GM21515 (cell line): Measurements from ENCODE around the gene WNT9A.

Experiments
- ATAC-seq: cut with Tn5 transposase; IDR thresholded peaks from one replicate; pipeline ENCODE4 v1.9.1; 2021; ENCODE audit not compliant: unreplicated experiment

WNT9A gene

GRCh38 chr1:227898502-227899140 lies 49.1 kb downstream of the WNT9A start:
- no peak for ATAC-seq

DNA sequence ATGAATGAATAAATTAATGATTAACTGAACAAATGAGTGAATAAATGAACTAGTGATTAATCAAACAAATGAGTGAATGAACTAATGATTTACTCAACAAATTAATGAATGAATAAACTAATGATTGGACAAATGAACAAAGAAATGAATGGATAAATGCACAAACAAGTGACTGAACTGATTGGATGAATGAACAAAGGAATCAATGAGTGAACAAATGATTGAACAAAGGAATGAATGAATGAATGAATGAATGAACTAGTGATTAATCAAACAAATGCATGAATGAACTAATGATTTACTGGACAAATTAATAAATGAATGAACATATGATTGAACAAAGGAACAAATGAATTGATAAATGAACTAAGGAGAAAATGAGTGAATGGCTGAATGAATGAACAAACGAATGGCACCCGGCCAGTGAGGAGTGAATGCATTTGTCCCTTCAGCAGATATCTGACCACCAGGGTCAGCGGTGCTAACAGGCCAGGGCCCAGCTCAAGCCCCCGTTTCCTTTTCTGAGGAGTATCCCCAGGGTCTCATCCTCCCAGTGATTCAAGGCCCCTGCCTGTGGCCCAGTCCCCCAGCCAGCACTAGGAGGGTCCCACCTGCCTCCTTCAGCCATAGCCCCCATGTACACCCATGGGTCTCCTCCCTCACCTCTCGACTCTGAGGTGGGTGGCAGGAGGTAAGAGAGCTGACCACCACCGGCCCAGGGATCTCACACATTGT lies 49.9 kb downstream of the WNT9A start:
- no peak for ATAC-seq

DNA sequence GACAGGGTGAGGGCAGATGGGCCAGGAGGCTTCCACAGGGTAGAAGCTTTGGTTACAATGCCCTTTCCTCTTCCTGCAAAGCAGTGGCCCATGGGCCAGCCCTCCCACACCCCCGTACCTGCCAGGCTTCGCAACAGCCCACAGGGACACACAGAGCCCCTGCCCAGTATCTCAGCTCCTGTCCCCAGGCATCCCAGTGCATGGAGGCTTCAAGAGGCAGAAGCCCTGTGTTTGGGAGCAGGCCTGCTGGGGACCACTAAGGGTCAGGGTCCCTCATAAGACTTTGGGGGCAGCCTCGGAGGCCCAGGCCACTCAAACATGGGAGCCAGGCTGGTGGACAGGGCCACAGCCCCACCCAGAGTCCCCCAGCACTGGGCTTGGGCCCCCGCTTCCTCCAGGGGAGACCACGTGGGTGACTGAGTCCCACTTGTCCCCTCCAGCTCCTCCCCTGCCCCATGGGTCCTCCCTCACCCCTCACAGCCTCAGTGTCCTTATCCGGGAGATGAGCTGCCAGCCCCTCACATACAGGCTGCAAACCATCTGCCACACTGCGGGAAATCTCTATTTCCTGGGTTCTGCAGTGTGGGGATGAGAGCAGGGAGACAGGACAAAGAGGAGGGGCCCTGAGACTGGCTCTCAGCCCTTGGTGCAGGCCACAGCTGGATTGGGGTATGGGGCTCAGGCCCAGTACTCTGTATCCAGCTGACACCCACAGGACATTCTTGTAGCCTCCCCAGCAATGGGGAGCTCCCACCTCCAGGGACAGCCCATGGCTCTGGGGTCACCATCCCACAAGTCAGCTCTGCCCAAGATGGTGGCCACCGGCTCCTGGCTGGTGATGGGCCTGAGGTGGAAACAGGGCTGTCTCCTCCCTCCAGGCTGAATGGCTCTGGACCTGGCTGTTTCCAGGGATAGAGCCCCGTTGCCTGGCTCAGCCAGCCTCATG lies 50.7 kb downstream of the WNT9A start:
- no peak for ATAC-seq

DNA sequence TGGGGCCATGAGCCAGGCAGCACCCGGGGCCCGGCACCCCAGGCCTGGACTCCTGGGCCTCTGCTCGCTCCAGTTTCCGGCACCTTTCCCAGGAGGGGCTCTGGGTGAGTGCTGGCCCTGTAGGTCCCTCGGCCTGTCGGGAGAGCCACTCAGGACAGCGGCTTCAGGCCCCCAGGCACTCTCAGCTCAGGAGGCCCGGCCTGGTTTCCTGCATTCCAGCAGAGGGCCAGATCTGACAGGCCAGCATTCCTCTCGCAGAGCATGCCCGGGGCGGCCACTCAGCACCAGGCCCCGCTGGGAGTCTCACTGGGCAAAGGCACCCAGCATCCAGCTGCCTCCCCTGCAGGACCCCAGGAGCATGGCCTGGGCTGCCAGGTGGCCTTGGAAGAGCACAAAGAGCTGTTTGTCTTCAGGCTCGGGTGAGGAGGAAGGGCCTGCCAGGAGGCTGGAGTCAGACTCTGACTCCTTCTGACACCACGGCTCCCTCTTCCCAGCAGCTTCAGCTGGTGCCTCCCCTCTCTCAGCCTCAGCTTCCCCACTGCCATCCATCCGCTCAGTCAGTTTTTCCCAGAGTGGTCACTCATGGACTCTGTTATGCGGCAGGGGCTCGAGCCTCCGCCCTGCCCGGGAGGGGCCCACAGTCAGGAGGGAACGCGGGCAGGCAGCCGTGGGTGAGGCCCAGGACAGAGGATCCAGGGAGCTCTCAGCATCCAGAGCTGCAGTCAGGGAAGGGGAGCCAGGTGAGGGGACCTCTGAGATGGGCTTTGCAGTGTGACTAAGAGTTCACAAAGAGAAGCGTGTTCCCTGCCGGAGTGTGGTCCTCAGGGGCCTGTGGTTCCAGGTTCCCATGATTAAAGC lies 51.7 kb downstream of the WNT9A start:
- ATAC-seq = no peak

DNA sequence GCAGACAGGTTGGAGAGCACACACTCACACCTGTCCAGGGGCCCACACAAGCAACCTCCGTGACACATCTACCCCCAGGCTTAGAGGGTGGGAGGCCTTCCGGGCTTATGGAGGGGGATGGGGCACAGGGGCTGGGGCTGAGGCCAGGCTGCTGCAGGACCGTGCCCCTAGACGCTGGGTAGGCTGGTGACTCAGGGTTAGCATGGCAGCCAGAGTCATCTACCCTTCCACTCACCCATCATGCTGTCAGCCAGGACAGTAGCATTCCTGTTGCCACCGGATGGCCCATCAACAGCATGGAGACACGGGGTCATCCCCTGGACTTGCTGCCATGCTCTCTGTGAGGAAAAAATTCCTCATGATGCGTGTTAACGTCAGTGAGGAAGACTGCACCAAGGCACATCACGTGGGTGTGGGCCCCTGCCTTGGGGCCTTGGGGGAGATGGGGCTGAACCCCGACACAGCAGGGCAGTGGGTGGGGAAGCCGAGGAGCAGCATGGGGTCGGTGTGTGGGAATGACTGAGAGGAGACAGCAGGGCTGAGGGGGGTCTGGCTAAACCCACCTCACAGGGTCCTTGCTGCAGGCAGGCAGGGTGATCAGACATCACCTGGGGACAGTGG lies 52.8 kb downstream of the WNT9A start:
- ATAC-seq = no peak

- no peak for ATAC-seq
Observed at GRCh38 chr1:227893949-227894721, 53.6 kb downstream of the WNT9A start.

GRCh38 chr1:227893300-227893948 lies 54.3 kb downstream of the WNT9A start:
- no peak for ATAC-seq

DNA sequence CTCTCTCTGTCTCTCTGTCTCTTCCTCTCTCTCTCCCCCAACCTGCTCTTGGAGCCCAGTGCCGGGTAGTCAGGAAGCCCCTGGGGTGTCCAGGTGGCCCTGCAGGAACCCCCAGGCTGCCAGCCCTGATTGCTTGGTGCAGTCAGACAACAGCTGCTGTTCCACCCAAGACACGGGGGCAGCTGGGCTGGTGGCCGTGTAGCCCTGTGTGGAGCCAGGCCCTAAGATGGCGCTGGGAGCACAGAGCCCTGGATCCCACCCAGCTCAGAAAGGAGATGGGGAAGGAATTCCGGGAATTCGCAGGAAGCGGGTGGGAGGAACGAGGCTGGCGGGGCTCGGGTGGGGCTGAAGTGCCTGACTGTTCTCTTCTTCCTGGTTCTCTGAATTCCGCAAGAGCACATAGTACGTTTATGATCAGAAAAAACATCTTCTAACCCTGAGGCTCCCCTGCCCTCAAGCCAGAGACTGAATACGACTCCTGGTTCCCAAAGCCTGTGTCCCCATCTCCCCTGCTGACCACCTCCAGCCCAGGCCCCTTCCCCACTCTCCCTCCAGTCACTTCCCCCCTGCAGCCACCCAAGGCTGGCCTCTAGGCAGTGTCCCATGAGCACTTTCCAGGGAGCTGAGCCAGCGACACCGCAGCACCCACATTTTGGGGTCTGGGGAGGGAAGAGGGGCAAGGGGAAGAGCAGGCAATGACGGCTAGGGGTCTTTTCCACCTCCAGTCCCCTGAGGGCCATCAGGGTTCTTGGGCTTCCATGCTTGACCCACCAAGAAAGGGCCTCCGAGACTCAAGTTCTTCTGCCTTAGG lies 55.0 kb downstream of the WNT9A start:
- ATAC-seq = no peak

- no peak for ATAC-seq
Observed at GRCh38 chr1:227891955-227892488, 55.7 kb downstream of the WNT9A start.

DNA sequence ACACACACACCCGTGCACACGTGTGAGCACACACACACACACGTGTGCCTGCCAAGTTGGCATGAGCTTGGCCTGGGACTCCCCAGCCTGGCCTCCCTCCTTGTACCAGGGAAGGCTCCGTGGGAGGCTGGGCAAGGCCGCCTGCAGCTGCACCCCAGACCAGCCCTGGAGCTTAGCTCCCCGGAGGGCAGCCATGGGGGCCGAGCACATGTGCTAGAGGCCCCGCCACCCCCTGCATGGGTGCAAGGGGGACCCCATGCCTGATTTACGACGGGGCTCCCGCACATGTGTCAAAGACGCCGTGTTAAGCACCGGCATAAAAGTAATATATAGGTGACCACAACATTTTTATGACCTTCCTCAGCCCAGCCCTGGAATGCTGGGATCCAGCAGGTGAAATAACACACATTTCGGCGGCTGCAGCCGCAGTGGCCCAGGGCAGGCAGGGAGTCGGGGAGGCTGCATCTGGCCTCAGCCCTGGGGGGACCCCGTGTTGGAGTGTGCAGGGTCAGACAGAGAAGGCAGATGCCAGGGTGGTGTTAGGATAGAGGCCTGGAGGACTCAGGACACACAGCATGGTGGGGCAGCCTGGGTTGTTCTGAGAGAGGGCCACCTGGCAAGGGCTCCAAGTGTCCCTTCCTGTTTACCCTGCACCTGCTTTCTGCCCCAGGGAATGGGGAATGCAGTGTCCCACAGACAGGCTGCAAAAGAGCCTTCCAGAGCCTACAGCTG lies 56.3 kb downstream of the WNT9A start:
- ATAC-seq = no peak

DNA sequence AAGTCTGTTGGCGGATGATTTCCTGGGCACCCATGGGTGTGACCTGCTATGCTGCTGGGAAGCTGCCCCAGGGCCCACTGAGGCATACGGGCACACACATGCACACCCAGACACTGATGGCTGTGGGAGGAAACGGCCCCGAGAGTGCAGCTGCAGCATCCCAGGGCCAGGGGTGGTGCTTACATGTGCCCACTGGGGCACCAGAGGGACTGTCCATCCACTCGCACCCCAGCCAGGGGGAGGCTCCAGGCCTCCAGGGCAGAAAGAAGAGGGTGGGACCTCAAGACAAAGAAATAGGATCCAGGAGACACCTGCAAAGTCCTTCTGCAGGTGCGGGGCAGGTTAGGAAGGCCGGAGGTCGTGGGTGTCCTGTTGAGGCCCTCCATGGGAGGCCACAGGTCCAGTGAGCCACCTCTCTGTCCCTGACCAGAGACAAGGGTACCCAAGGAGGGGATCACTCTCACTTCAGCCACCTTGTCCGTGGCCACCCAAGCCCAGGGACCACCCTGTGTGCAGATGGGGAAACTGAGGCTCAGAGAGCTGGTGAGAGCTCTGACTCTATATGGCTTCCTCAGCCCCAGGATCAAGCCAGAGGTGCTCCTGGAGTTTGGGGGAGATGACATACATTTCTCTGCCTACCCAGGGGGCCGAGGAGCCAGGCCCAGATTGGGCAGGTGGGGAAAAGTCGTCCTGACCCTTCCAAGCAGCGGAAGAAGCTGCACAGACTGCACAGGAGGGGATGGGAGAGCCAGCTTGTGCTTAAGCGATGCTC lies 57.1 kb downstream of the WNT9A start:
- no peak for ATAC-seq

DNA sequence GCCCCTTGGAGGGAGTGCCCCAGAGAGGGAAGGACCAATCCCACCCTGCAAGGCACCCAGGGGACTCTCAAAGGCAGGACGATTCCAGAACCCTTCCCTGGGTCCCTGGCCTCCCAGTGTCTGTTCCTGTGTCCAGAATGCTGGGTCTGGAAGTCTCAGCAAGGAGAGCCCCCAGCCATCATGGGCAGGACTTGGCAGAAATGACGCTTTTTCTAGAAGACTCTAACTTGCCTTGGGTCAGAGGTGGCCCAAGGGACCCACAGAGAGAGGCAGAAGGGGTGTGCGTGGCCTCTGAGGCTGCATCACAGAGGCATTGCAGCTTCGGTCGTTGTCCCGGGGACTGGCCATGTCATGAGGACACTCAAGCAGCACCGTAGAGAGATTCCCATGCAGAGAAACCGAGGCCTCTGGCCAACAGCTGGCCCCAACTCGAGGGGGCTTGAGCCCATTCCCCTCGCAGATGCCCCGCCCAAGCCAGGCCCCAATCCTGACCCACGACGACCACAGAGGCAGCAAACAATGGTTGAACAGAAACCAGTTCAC lies 57.8 kb downstream of the WNT9A start:
- ATAC-seq = no peak

GRCh38 chr1:227889047-227889862 lies 58.5 kb downstream of the WNT9A start:
- no peak for ATAC-seq

- no peak for ATAC-seq
Observed at GRCh38 chr1:227888404-227889046, 59.2 kb downstream of the WNT9A start.
